Neural cell (in vitro differentiated cells): ENCODE measurements around the gene GAGE12D. TPM values are rescaled to one million over a fixed set of nuclear protein-coding genes. Genes with fewer than 3 reads are reported as not detected.
"Not testable (repeated sequence)": the region's sequence is repeated elsewhere in the genome, so short reads cannot be mapped to it uniquely, and the experiment has no call there.

Experiments used
- H2AFZ ChIP-seq: fragments of 200-600, 300-800 bp; sonication (generic), shearing (Covaris generic); 2 replicates; pipeline ENCODE4 v1.6.0; 2014; ENCODE audit warnings: low read depth, mild to moderate bottlenecking, antibody characterized with exemption, low read length, moderate library complexity
- H3F3A ChIP-seq: fragments of 200-600 bp; shearing (Covaris generic); 2 replicates; pipeline ENCODE4 v1.6.1; 2016; ENCODE audit warnings: mild to moderate bottlenecking, moderate library complexity, mixed read lengths, antibody characterized with exemption, low read length; ENCODE audit not compliant: insufficient read depth, poor library complexity, severe bottlenecking
- H3K27ac ChIP-seq: fragments of 200-600, 300-800 bp; sonication (generic), shearing (Covaris generic); 2 replicates; pipeline ENCODE4 v1.5.1; 2014; ENCODE audit warnings: mild to moderate bottlenecking, low read length, moderate library complexity
- H3K27me3 ChIP-seq: fragments of 300-800, 200-600 bp; sonication (generic), shearing (Covaris generic); 2 replicates; pipeline ENCODE4 v1.6.0; 2014; ENCODE audit warnings: mild to moderate bottlenecking, low read depth, low read length, moderate library complexity; ENCODE audit not compliant: insufficient read depth
- H3K36me3 ChIP-seq: fragments of 300-800, 200-600 bp; sonication (generic), shearing (Covaris generic); 2 replicates; pipeline ENCODE4 v1.5.1; 2014; ENCODE audit warnings: mild to moderate bottlenecking, antibody characterized with exemption, low read length, moderate library complexity; ENCODE audit not compliant: insufficient read depth
- H3K4me2 ChIP-seq: fragments of 300-800, 200-600 bp; sonication (generic), shearing (Covaris generic); 2 replicates; pipeline ENCODE4 v1.6.0; 2014; ENCODE audit warnings: mild to moderate bottlenecking, low read length
- H3K4me3 ChIP-seq: fragments of 300-800, 200-600 bp; sonication (generic), shearing (Covaris generic); 2 replicates; pipeline ENCODE4 v1.5.1; 2014; ENCODE audit warnings: mild to moderate bottlenecking, low read length, moderate library complexity
- H3K79me2 ChIP-seq: fragments of 200-600 bp; shearing (Covaris generic); replicated peaks from 2 replicates; pipeline ENCODE4 v1.6.0; 2014; ENCODE audit warnings: mild to moderate bottlenecking, low read length, moderate library complexity; ENCODE audit not compliant: insufficient read depth
- H3K9ac ChIP-seq: fragments of 300-800, 200-600 bp; sonication (generic), shearing (Covaris generic); 2 replicates; pipeline ENCODE4 v1.6.1; 2016; ENCODE audit warnings: mild to moderate bottlenecking, low read length, mixed read lengths
- H3K9me2 ChIP-seq: fragments of 200-600 bp; shearing (Covaris generic); 2 replicates; pipeline ENCODE4 v1.6.1; 2016; ENCODE audit warnings: mild to moderate bottlenecking, low read length, mixed read lengths; ENCODE audit not compliant: insufficient read depth
- H3K9me3 ChIP-seq: fragments of 200-600, 300-800 bp; sonication (generic), shearing (Covaris generic); 2 replicates; pipeline ENCODE4 v1.6.1; 2016; ENCODE audit warnings: mild to moderate bottlenecking, mixed run types, low read length, moderate library complexity, mixed read lengths
- H4K20me1 ChIP-seq: fragments of 200-600 bp; shearing (Covaris generic); 2 replicates; pipeline ENCODE4 v1.6.1; 2016; ENCODE audit warnings: mild to moderate bottlenecking, mixed run types; ENCODE audit not compliant: insufficient read depth
- polyA plus RNA-seq: library from polyadenylated mRNA; depleted of rRNA; stranded (reverse); fragments of >200 nt; gene quantifications from 2 replicates; pipeline ENCODE4 v1.2.3, GENCODE V29; 2014
- small RNA-seq, 3 experiments: library from RNA; depleted of rRNA; stranded (forward); fragments of <200 nt; gene quantifications; one replicate each; pipeline ENCODE3, GENCODE V24; 2012

Gene GAGE12D
- polyA plus RNA-seq, 1 donor from 2014 or later, result not detected

GRCh38 chrX:49589196-49589595 lies 47.7 kb downstream of the GAGE12D start, which contains the start of gene GAGE2A:
GAGE2A (plus strand) TSS chrX:49589496; CDS start chrX:49590651, 1,155 bp downstream.
- not testable (repeated sequence) for H3K79me2 ChIP-seq, H3K4me3 ChIP-seq, H4K20me1 ChIP-seq, H3K36me3 ChIP-seq, H2AFZ ChIP-seq, H3K27ac ChIP-seq, H3K9ac ChIP-seq, H3K4me2 ChIP-seq, H3K9me3 ChIP-seq, H3K9me2 ChIP-seq, H3F3A ChIP-seq, H3K27me3 ChIP-seq

- not testable (repeated sequence) for H2AFZ ChIP-seq, H3K27ac ChIP-seq, H3K4me2 ChIP-seq, H3K27me3 ChIP-seq, H3K4me3 ChIP-seq, H3K36me3 ChIP-seq, H3K9me3 ChIP-seq, H3F3A ChIP-seq, H3K79me2 ChIP-seq, H3K9ac ChIP-seq, H4K20me1 ChIP-seq, H3K9me2 ChIP-seq
Observed at GRCh38 chrX:49589769-49590478, 48.4 kb downstream of the GAGE12D start.

- not testable (repeated sequence) for H3K9me2 ChIP-seq, H3K27ac ChIP-seq, H3K36me3 ChIP-seq, H3F3A ChIP-seq, H4K20me1 ChIP-seq, H3K4me2 ChIP-seq, H3K9ac ChIP-seq, H3K27me3 ChIP-seq, H3K9me3 ChIP-seq, H3K79me2 ChIP-seq, H3K4me3 ChIP-seq, H2AFZ ChIP-seq
Observed at GRCh38 chrX:49590488-49590887, 49.0 kb downstream of the GAGE12D start.

Small RNA genes within 50 kb of the gene (small RNA-seq; reads per million reads assigned to genes)
- 0 reads per million in 3 experiments for gene GAGE12B

Other genes with a start within 250 kb of the GAGE12D start
- gene GAGE10, start 238.1 kb upstream of the GAGE12D start, polyA plus RNA-seq, result not detected in 2 replicates
- gene GAGE12J, start 219.7 kb upstream of the GAGE12D start, polyA plus RNA-seq, result not detected in 2 replicates
- gene GAGE13, start 210.2 kb upstream of the GAGE12D start, polyA plus RNA-seq, result not detected in 2 replicates
- gene GAGE12C, start 9.6 kb upstream of the GAGE12D start, polyA plus RNA-seq, result not detected in 2 replicates
- gene GAGE12E, start 9.6 kb downstream of the GAGE12D start, polyA plus RNA-seq, result not detected in 2 replicates
- not detected in 2 replicates for gene GAGE12F, start 19.1 kb downstream of the GAGE12D start, polyA plus RNA-seq
- gene GAGE12G, start 28.7 kb downstream of the GAGE12D start, polyA plus RNA-seq, result not detected in 2 replicates
- gene GAGE12H, start 38.2 kb downstream of the GAGE12D start, polyA plus RNA-seq, result not detected in 2 replicates
- not detected in 2 replicates for gene GAGE2A, start 47.8 kb downstream of the GAGE12D start, polyA plus RNA-seq
- gene GAGE1, start 57.3 kb downstream of the GAGE12D start, polyA plus RNA-seq, result not detected in 2 replicates
- not detected in 2 replicates for gene PAGE1, start 154.3 kb downstream of the GAGE12D start, polyA plus RNA-seq